Right hindlimb (tissue), 1 donor: ENCODE results near the gene CARS1.
"Not testable (repeated sequence)": the region's sequence is repeated elsewhere in the genome, so short reads cannot be mapped to it uniquely, and the experiment has no call there.

Experiments used
- DNase-seq: peaks from one replicate; pipeline ENCODE4 v3.0.0-alpha.2; 2018

Gene CARS1

DNA sequence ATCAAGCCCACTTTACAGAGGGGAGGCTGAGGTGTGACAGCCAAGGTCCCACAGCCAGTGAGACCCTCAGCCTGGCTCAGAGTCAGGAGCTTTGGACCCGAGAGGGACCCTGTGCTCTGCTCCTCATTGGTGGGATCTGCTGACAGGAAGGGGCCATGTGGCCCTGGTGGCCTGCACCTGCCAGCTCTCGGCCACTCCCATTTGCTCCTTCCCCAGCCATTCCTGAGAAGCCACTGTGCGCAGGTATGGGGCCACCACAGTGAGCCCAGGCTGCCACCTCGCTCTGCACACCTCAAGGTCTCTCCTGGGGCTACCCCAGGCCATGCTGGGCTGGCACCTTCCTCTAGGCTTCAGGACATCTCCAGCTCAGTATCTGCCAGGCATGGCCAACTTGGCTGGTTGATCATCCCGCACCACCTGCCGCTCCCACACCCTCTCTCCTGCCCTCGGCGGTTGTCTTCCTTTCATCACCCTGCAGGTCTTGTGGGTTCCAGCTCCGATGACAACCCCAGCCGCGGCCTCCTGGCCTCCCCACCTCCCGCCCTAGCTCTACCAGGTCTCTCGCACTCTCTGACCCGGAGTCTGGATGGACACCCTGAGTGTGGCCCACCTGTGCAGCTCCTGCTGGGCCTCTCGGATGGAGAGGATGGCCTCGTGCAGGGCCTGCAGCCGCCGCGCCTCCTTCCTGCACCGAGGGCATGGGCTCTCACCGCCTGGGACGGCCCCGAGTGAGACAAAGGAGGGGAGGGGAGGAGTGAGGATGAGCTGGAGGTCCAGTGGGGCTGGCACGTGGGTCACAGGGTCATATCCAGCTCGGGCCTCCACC lies 32.2 kb upstream of the CARS1 start:
- DNase-seq: no peak

DNA sequence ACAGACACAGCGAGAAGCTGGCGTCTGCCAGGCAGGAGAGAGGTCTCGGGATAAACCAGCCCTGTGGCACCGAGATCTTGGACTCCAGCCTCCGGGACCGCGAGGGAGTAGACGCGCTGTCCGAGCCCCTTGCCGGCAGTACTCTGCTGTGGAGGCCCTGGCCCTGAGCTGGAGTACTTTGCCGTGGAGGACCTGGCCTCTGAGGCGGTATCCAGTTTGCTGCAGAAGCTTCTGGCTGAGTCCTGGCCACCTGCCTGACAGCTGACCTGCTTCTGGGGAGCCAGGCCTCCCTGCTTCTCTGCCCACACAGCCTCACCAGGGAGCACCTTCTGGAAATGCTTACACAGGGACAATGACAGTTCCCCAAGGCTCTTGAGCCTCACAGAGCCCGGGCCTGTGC lies 31.6 kb upstream of the CARS1 start:
- no peak for DNase-seq

DNA sequence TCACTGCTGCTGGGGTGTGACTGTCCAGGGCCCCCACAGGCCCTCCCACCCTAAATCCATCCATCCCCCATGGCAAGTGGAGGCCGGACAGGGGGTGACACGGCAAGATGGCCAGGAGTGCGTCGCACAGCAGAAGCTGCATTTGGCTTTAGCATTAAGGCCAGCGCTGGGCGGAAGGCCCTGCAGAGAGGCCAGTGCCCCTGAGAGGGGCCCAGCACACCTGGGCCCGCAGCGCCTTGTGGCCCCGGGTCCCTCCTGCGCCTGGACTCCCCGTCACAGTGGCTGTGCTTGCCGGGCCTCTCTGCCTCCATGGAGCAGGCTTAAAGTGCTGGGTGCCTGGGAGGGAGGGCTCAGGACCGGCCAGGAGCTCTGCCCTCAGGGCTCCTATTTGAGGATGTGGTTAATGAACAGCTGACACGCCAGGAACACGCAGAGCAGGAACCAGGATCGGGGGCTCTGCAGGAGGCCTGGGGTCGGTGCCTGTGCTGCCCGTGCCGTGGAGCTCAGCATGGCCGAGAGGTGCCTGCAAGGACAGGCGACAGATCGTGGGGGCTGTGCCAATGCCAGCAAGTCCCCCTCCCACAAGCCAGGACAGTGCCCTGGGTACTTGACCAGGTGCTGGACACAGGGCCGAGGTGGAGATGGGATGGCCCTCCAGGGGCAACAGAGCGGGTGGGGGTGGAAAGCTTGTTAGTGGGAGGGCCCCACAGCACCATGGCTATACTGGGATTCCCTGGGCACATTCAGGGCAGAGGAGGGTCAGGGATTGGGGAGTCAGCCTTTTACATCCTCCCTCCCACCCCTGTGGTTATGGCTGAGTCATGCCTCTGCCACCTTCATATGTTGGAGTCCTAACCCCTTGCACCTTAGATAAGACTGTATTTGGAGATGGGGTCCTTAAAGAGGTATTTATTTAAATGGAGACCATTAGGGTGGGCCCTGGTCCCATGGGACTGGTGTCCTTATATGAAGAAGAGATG lies 30.9 kb upstream of the CARS1 start:
- no peak for DNase-seq

GRCh38 chr11:3087373-3087772 lies 30.1 kb upstream of the CARS1 start:
- no peak for DNase-seq

- no peak for DNase-seq
Observed at GRCh38 chr11:3086671-3087150, 29.5 kb upstream of the CARS1 start.

DNA sequence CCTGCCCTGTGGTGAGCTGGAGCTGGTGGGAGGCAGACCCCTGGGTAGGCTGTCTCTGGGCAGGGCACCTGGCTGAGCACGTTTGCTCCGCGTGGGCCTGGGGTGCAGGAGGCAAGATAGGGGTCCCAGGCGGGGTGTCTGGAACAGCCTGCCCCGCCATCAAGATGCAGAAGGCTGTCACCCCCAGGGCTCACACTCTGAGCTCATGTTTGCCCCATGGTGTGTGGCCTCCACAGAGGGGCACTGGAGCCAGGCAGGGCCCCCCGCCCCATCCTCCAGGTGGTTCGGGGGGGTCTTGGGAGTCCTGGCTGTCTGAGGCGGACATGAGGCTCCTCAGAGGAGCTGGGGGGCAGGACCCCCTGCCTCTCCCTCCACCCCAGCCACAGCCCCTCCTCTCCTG lies 28.9 kb upstream of the CARS1 start:
- DNase-seq: no peak

- no peak for DNase-seq
Observed at GRCh38 chr11:3085052-3085451, 27.8 kb upstream of the CARS1 start.

DNA sequence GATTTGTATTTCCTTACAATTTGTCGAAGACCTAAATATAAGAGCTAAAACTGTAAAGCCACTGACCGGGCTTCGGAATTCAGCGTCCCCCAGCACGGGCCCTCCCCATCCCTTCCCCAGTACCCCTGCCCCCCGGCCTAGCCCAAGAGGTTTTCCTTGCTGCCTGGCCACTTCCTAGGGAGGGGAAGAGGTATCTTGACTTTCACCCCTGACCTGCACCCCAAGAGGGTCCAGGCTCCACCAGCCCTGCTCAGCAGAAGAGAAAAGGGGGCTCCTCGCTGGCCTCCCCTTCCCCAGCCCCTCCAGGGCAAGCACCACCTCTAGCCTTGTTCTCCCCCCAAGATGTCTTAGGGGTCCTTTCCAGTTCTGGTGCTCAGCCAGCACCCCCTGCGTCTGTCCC lies 26.1 kb upstream of the CARS1 start:
- DNase-seq: no peak

- DNase-seq: no peak
Observed at GRCh38 chr11:3081386-3081751, 24.1 kb upstream of the CARS1 start.

DNA sequence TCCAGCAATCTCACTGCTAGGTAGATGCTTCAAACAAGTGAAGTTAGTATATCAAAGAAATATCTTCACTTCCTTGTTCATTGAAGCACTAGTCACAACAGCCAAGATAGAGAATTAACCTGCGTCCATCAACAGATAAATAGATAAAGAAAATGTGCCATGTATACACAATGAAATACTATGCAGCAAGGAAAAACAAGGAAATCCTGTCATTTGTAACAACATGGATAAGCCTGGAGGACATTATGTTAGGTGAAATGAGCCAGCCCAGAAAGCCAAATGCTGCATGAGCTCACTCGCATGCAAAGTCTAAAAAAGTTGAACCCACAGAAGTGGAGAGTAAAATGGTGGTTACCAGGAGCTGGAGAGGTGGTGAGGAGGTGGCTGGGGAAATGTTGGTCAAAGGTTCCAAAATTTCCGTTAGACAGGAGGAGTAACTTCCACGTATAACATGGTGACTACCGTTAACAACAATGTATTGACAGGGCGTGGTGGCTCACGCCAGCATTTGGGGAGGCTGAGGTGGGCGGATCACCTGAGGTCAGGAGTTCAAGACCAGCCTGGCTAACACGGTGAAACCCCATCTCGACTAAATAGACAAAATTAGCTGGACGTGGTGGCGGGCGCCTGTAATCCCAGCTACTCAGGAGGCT lies 23.6 kb upstream of the CARS1 start:
- DNase-seq: no peak

DNA sequence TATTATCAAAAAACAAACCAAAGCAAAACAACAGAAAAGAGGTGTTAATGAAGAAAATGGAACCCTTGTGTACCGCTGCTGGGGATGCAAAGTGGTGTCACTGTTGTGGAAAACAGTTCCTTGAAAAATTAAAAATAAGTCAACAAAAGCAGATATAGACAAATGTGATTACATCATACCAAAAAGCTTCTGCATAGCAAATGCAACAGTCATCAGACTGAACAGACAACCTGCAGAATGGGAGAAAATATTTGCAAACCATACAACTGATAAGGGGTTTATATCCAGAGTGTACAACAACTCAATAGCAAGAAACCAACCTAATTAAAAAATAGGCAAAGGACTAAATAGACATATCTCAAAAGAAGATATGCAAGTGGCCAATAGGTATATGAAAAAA lies 22.9 kb upstream of the CARS1 start:
- DNase-seq: no peak

DNA sequence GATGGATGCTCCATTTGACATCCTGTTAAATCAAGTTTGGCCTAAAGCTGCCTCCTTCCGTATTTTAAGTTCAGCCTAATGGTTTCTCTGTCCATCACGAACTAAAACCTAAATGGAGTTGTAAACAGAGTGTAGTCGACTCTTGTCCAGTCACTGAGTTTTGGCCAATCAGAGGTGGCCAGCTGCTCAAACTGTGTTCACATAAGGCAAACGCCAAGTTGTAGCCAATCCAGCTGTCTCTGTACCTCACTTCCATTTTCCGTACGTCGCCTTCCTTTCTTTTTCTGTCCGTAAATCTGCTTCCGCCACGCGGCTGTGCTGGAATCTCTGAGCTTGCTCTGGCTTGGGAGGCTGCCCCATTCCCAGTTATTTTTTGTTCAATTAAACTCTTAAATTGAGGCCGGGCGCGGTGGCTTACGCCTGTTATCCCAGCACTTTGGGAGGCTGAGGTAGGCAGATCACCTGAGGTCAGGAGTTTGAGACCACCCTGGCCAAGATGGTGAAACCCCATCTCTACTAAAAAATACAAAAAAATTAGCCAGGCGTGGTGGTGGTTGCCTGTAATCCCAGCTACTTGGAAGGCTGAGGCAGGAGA lies 20.7 kb upstream of the CARS1 start:
- no peak for DNase-seq

DNA sequence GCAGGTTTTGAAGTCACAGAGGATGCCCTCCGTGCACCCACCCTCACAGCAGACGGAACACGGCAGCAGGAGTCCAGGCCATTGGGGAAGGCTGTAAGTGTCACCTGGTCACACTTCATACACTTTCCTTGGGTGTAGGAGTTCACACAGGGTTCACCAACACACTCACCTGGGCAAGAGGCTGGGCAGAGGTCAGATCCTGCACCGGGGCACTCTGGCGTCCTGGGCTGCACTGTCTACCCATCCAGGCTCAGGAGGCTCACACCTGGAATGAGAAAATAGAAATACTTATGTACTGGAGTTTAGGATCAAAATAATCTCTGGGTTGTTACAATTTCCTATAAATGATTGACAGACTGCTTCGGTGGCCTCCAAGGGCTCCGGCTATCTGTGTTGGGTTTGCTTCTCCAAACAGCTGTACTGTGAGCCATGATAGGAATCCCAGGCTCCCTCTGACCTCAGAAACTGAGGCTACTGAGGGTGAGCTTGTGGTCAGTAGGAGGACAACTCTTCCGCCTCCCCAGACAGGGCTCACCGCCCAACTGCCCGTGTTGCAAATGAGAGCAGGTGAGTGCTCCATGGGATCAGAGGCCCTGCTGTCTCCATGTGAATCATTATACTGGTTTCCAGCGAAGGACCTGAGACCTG lies 20.1 kb upstream of the CARS1 start:
- no peak for DNase-seq

- no peak for DNase-seq
Observed at GRCh38 chr11:3074912-3075589, 17.8 kb upstream of the CARS1 start.

DNA sequence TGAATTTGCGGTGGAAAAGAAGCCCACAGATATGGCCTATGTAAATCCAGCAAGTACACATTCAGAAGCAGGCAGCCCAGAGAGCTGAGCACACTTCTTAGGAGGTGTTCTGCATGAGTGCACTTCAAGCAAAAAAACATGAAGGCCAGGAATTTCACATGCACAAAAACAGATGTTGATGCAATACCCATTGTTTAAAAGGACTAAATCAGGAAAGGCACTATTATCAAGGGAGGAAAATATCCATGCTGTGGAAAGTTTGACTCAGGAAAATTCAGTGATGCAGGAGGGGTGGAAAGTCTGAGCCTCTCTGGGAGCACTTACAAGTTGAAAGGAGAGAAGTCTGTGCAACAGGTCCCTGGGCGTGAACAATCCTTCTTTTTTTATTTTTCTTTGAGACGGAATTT lies 15.8 kb upstream of the CARS1 start:
- DNase-seq: peak; percentile 69

- no peak for DNase-seq
Observed at GRCh38 chr11:3069425-3069824, 12.2 kb upstream of the CARS1 start.

DNA sequence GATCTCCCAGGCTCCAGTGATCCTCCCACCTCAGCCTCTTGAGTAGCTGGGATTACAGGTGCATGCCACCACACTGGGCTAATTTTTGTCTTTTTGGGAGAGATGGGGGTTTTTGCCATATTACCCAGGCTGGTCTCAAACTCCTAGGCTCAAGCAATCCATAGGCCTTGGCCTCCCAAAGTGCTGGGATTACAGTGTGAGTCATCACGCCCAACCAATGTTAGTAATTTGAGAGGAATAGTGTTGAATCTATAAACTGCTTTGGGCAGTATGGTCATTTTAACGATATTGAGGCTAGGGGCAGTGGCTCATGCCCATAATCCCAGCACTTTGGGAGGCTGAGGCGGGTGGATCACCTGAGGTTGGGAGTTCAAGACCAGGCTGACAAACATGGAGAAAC lies 9.1 kb upstream of the CARS1 start:
- not testable (repeated sequence) for DNase-seq

- DNase-seq: not testable (repeated sequence)
Observed at GRCh38 chr11:3064709-3065108, 7.5 kb upstream of the CARS1 start.

GRCh38 chr11:3063876-3064275 lies 6.7 kb upstream of the CARS1 start:
- DNase-seq: not testable (repeated sequence)

DNA sequence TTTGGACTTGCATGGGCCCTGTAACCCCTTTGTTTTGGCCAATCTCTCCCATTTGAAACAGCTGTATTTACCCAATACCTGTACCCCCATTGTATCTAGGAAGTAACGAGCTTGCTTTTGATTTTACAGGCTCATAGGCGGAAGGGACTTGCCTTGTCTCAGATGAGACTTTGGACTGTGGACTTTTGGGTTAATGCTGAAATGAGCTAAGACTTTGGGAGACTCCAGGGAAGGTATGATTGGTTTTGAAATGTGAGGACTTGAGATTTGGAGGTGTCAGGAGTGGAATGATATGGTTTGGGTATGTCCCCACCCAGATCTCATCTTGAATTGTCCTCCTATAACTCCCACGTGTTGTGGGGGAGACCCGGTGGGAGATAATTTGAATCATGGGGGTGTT lies 6.2 kb upstream of the CARS1 start:
- not testable (repeated sequence) for DNase-seq

DNA sequence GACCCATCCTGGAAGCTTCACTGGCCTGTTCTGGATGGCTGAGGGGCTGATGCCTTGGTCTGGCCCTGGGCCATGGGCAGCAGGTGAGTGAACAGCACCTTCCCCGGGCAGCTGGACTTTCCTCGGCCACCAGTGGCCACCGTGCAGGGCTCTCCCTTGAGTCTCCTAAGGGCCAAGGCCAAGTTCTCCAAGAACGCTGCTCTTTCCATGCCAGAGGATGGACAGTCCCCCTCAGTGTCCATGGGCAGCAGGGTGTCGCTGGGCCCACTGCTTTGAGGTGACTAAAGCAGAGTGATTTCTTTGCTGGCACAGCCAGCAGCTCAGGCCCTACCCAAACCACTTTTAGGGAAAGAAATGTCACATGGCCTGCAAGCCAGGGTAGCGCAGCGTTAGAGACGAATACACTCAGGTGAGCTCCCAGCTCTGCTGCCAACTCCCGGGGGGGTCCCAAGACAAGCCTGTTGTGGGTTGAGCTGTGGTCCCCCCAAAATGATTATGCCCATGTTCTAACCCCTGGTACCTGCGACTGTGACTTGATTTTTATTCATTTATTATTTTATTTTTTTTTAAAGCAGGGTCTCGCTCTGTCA lies 3.3 kb upstream of the CARS1 start:
- no peak for DNase-seq
